ENCODE measurements around the gene BRAT1.

GRCh38 chr7:2566890-2567678, 11.8 kb upstream of the BRAT1 start:
- TF ChIP-seq CTCF (IDR thresholded peaks at IDR 0.05; ENCODE audit: poor library complexity), result no peak
- TF ChIP-seq EZH2 (IDR thresholded peaks at IDR 0.05; ENCODE audit: borderline replicate concordance), result no peak

All from hepatocyte (in vitro differentiated cells).